ENCODE data around the gene WDHD1. TPM values are rescaled to one million over a fixed set of nuclear protein-coding genes. Genes with fewer than 3 reads are reported as not detected.
"Not testable (repeated sequence)": the region's sequence is repeated elsewhere in the genome, so short reads cannot be mapped to it uniquely, and the experiment has no call there.

WDHD1 gene
- total RNA-seq, 1 donor from 2014 or later, result 19.6 TPM

- no peak for DNase-seq (ENCODE audit: low read depth)
- no peak for TF ChIP-seq CTCF (conservative IDR thresholded peaks at IDR 0.05; ENCODE audit: low read depth, low read length)
- H3K4me3 ChIP-seq (ENCODE audit: low read depth, low read length), result no peak overlapping the region
Observed at GRCh38 chr14:55048900-55049436, 22.1 kb upstream of the WDHD1 start.

GRCh38 chr14:55047301-55048053 is 20.6 kb upstream of the WDHD1 start:
- no peak overlapping the region for H3K4me3 ChIP-seq (ENCODE audit: low read depth, low read length)
- DNase-seq (ENCODE audit: low read depth), result no peak
- no peak for TF ChIP-seq CTCF (conservative IDR thresholded peaks at IDR 0.05; ENCODE audit: low read depth, low read length)

- no peak overlapping the region for H3K4me3 ChIP-seq (ENCODE audit: low read depth, low read length)
Observed at GRCh38 chr14:55045087-55045486, 18.2 kb upstream of the WDHD1 start.

GRCh38 chr14:55043528-55043927 is 16.6 kb upstream of the WDHD1 start:
- no peak for DNase-seq (ENCODE audit: low read depth)
- H3K4me3 ChIP-seq (ENCODE audit: low read depth, low read length), result no peak overlapping the region
- TF ChIP-seq CTCF (conservative IDR thresholded peaks at IDR 0.05; ENCODE audit: low read depth, low read length), result no peak

More at GRCh38 chr14:55045087-55045486, 18.2 kb upstream of the WDHD1 start:
- no peak for DNase-seq (ENCODE audit: low read depth)
- no peak for TF ChIP-seq CTCF (conservative IDR thresholded peaks at IDR 0.05; ENCODE audit: low read depth, low read length)

- no peak for DNase-seq (ENCODE audit: low read depth)
Observed at GRCh38 chr14:55038708-55039107, 11.8 kb upstream of the WDHD1 start.

GRCh38 chr14:55037995-55038394 is 11.1 kb upstream of the WDHD1 start:
- not testable (repeated sequence) for DNase-seq (ENCODE audit: low read depth); H3K4me3 ChIP-seq (ENCODE audit: low read depth, low read length)

More at GRCh38 chr14:55038708-55039107, 11.8 kb upstream of the WDHD1 start:
- no peak overlapping the region for H3K4me3 ChIP-seq (ENCODE audit: low read depth, low read length)
- no peak for TF ChIP-seq CTCF (conservative IDR thresholded peaks at IDR 0.05; ENCODE audit: low read depth, low read length)

- no peak overlapping the region for H3K4me3 ChIP-seq (ENCODE audit: low read depth, low read length)
- no peak for DNase-seq (ENCODE audit: low read depth)
- TF ChIP-seq CTCF (conservative IDR thresholded peaks at IDR 0.05; ENCODE audit: low read depth, low read length), result no peak
Observed at GRCh38 chr14:55031190-55031589, 4.3 kb upstream of the WDHD1 start.

Data from epithelial cell of proximal tubule (primary cell).